HCT116 (cell line): ENCODE measurements around the gene CDH16. TPM values are rescaled to one million over a fixed set of nuclear protein-coding genes. Genes with fewer than 3 reads are reported as not detected.

Experiments
- ATAC-seq: fragments of 200-7000 bp; cut with Tn5 transposase; 2 replicates; pipeline ENCODE4 v1.9.1; 2020; ENCODE audit warnings: mild to moderate bottlenecking, moderate library complexity
- BruUV-seq: library from RNA; stranded (reverse); fragments of 400-500 nt; replicated peaks from 2 replicates; lab custom pipeline; 2021; lab: Mats Ljungman, UMichigan
- CTCF ChIA-PET: fragments of 300-600 bp; sonication (Branson Sonifier 250); formaldehyde crosslinking; loops from one replicate; lab custom pipeline; 2021; ENCODE audit warnings: antibody characterized with exemption; lab: Charles Lee
- POLR2A ChIA-PET: fragments of 300-600, 350-600 bp; sonication (Branson Sonifier 250); formaldehyde crosslinking; loops from one replicate; lab custom pipeline; 2021; ENCODE audit warnings: antibody characterized with exemption; lab: Charles Lee
- RAD21 ChIA-PET, 2 experiments: fragments of 300-600 bp; sonication (Branson Sonifier 250); formaldehyde crosslinking; loops; one replicate each; lab custom pipeline; 2023; ENCODE audit warnings: low total read pairs in 2 of 2; ENCODE audit not compliant: uncharacterized antibody in 2 of 2, unreplicated experiment in 2 of 2, low non-redundant PET in 1 of 2; lab: Charles Lee
- DNase-seq: peaks from one replicate; pipeline ENCODE4 v3.0.0-alpha.2; 2010; ENCODE audit warnings: low read depth, low spot score
- H2AFZ ChIP-seq: fragments of 200-600 bp; shearing (Covaris generic), sonication (generic); 2 replicates; pipeline ENCODE4 v1.6.1; 2017; ENCODE audit warnings: low read depth, mixed run types, mixed read lengths, antibody characterized with exemption, low read length; ENCODE audit not compliant: poor library complexity, severe bottlenecking
- H3K27ac ChIP-seq: 2 replicates; pipeline ENCODE4 v1.5.1; 2012; ENCODE audit warnings: low read depth, low read length
- H3K27me3 ChIP-seq: fragments of 200-600 bp; sonication (generic); 2 replicates; pipeline ENCODE4 v1.6.1; 2016; ENCODE audit warnings: mixed run types, low read length, mixed read lengths; ENCODE audit not compliant: insufficient read depth
- H3K36me3 ChIP-seq, 2 experiments: fragments of 200-500 bp in 1 of 2; fragments of 200-600 bp in 1 of 2; sonication (Bioruptor generic) in 1 of 2; sonication (generic) in 1 of 2; 2 replicates each; pipeline versions ENCODE4 v1.5.1 to v1.6.1; 2014 to 2016; ENCODE audit warnings: low read length in 2 of 2, inconsistent platforms in 1 of 2, mixed read lengths in 1 of 2, mixed run types in 1 of 2; ENCODE audit not compliant: insufficient read depth in 2 of 2, control insufficient read depth in 1 of 2
- H3K4me1 ChIP-seq, 2 experiments: fragments of 200-600 bp in 1 of 2; sonication (generic) in 1 of 2; 2 replicates each; pipeline versions ENCODE4 v1.5.1 to v1.6.1; 2012 to 2017; ENCODE audit warnings: low read length in 2 of 2, inconsistent platforms in 1 of 2, mild to moderate bottlenecking in 1 of 2, mixed read lengths in 1 of 2, mixed run types in 1 of 2, moderate library complexity in 1 of 2; ENCODE audit not compliant: insufficient read depth in 2 of 2, control insufficient read depth in 1 of 2
- H3K4me2 ChIP-seq: fragments of 200-600 bp; sonication (generic); 2 replicates; pipeline ENCODE4 v1.6.1; 2017; ENCODE audit warnings: mixed run types, low read length, mixed read lengths
- H3K4me3 ChIP-seq, 2 experiments: fragments of 200-600 bp in 1 of 2; sonication (generic) in 1 of 2; replicated peaks in 1 of 2; 2 replicates each; pipeline ENCODE4 v1.5.1; 2011 to 2016; ENCODE audit warnings: low read length in 2 of 2, control low read depth in 1 of 2, low read depth in 1 of 2, mild to moderate bottlenecking in 1 of 2, mixed read lengths in 1 of 2, mixed run types in 1 of 2
- H3K79me2 ChIP-seq: fragments of 200-600 bp; sonication (generic); 2 replicates; pipeline ENCODE4 v1.6.1; 2017; ENCODE audit warnings: mild to moderate bottlenecking, mixed run types, low read length, moderate library complexity, mixed read lengths; ENCODE audit not compliant: insufficient read depth
- H3K9ac ChIP-seq: fragments of 200-600 bp; sonication (generic); 2 replicates; pipeline ENCODE4 v1.6.1; 2016; ENCODE audit warnings: low read length, mixed read lengths
- H3K9me2 ChIP-seq: fragments of 200-600 bp; sonication (generic), shearing (Covaris generic); 2 replicates; pipeline ENCODE4 v1.6.1; 2017; ENCODE audit warnings: mixed run types, mild to moderate bottlenecking, moderate library complexity; ENCODE audit not compliant: insufficient read depth
- H3K9me3 ChIP-seq, 2 experiments: fragments of 200-500 bp in 1 of 2; fragments of 200-600 bp in 1 of 2; sonication (Bioruptor generic) in 1 of 2; sonication (generic) in 1 of 2; 2 replicates each; pipeline ENCODE4 v1.6.1; 2014 to 2017; ENCODE audit warnings: low read length in 2 of 2, mixed read lengths in 2 of 2, inconsistent platforms in 1 of 2, low read depth in 1 of 2, mild to moderate bottlenecking in 1 of 2, mixed run types in 1 of 2, moderate library complexity in 1 of 2; ENCODE audit not compliant: control insufficient read depth in 1 of 2, insufficient read depth in 1 of 2
- H4K20me1 ChIP-seq: fragments of 200-600 bp; sonication (generic), shearing (Covaris generic); 2 replicates; pipeline ENCODE4 v1.6.1; 2017; ENCODE audit warnings: mixed run types, mild to moderate bottlenecking, moderate library complexity; ENCODE audit not compliant: insufficient read depth
- CBX3 ChIP-seq: IDR thresholded peaks from 2 replicates; pipeline ENCODE4 v1.6.1; 2012; ENCODE audit warnings: low read depth
- EGR1 ChIP-seq: IDR thresholded peaks from 2 replicates; pipeline ENCODE4 v1.6.1; 2012; ENCODE audit warnings: low read depth
- ELF1 ChIP-seq: IDR thresholded peaks from 2 replicates; pipeline ENCODE4 v1.6.1; 2012; ENCODE audit warnings: low read depth, borderline replicate concordance
- EZH2phosphoT487 ChIP-seq: fragments of 200-600 bp; IDR thresholded peaks from 2 replicates; pipeline ENCODE4 v1.6.1; 2018; ENCODE audit warnings: antibody characterized with exemption, borderline replicate concordance
- FOSL1 ChIP-seq: IDR thresholded peaks from 2 replicates; pipeline ENCODE4 v1.6.1; 2012; ENCODE audit warnings: low read depth
- REST ChIP-seq: IDR thresholded peaks from 2 replicates; pipeline ENCODE4 v1.6.1; 2012; ENCODE audit warnings: low read depth
- SRF ChIP-seq: IDR thresholded peaks from 2 replicates; pipeline ENCODE4 v1.6.1; 2012; ENCODE audit warnings: low read depth
- YY1 ChIP-seq: IDR thresholded peaks from 2 replicates; pipeline ENCODE4 v1.6.1; 2011; ENCODE audit warnings: low read length, low read depth, moderate library complexity, mild to moderate bottlenecking; ENCODE audit not compliant: insufficient replicate concordance; ENCODE audit errors: extremely low read depth
- ZBTB33 ChIP-seq: IDR thresholded peaks from 2 replicates; pipeline ENCODE4 v1.6.1; 2011; ENCODE audit warnings: mild to moderate bottlenecking, low read length, moderate library complexity; ENCODE audit not compliant: insufficient replicate concordance; ENCODE audit errors: extremely low read depth
- ZFX ChIP-seq: fragments of 450-650 bp; IDR thresholded peaks from 2 replicates; pipeline ENCODE4 v1.6.1; 2017
- intact Hi-C: fragments of 100-400 bp; cut with micrococcal nuclease; formaldehyde crosslinking; loops from 2 replicates; pipeline ENCODE4 v1.10.0; 2022
- total RNA-seq: library from RNA; stranded (reverse); gene quantifications from one replicate; pipeline ENCODE4 v1.2.1, GENCODE V29; 2021; ENCODE audit not compliant: unreplicated experiment

The CDH16 gene
- total RNA-seq, 1 experiment from 2014 or later, result not detected

GRCh38 chr16:66943426-66944053 lies 24.9 kb upstream of the CDH16 start:
- POLR2A ChIA-PET, result no interaction called here
- peaks cover 24 to 25% of the 10 kb centered on the region in 2 experiments; a peak in 3 of 4 replicates for H3K36me3 ChIP-seq
- no peak for DNase-seq

More at GRCh38 chr16:66943426-66944053, 24.9 kb upstream of the CDH16 start:
- no peak overlapping the region for H3K9ac ChIP-seq
- H2AFZ ChIP-seq, result no peak overlapping the region
- no peak for ATAC-seq
- peaks cover 4% of the 10 kb centered on the region; the same call in 1 of the 2 replicates for H3K79me2 ChIP-seq
- no peaks in the 10 kb centered on the region for H4K20me1 ChIP-seq
- H3K4me3 ChIP-seq, result no peak overlapping the region
- H3K27me3 ChIP-seq, result no peaks in the 10 kb centered on the region
- peaks cover 0 to 6% of the 10 kb centered on the region in 2 experiments; a peak in 2 of 4 replicates for H3K4me1 ChIP-seq
- H3K9me3 ChIP-seq, result no peaks in the 10 kb centered on the region
- CTCF ChIA-PET, result interaction anchor here (0.5 to 1.2 kb wide), 5 partner anchors 17 to 255 kb away, joined by 3 to 4 read pairs (median 3); partner anchors contain the start of genes CES3 and ELMO3
- intact Hi-C loops, result no loop called here
- no peak overlapping the region for H3K27ac ChIP-seq
- H3K4me2 ChIP-seq, result no peak overlapping the region
- no TSS peak for BruUV-seq
- no peaks in the 10 kb centered on the region for H3K9me2 ChIP-seq
- RAD21 ChIA-PET, result no interaction called here
- TF ChIP-seq YY1 (no peak), REST (no peak), EZH2phosphoT487 (no peak), CBX3 (no peak), FOSL1 (no peak), ZFX (no peak), ELF1 (no peak), EGR1 (no peak), ZBTB33 (no peak), SRF (no peak)
- TF ChIP-seq, all 23 proteins: peak for 0
